ENCODE data around the gene PSMA6. TPM values are rescaled to one million over a fixed set of nuclear protein-coding genes. Genes with fewer than 3 reads are reported as not detected.

PSMA6 gene
- total and polyA plus RNA-seq, 10 of the 15 experiments (the other 5 are each of a cell fraction or from before 2014, with no cell fraction given), result 267 to 1,363 (median 402) TPM

DNA sequence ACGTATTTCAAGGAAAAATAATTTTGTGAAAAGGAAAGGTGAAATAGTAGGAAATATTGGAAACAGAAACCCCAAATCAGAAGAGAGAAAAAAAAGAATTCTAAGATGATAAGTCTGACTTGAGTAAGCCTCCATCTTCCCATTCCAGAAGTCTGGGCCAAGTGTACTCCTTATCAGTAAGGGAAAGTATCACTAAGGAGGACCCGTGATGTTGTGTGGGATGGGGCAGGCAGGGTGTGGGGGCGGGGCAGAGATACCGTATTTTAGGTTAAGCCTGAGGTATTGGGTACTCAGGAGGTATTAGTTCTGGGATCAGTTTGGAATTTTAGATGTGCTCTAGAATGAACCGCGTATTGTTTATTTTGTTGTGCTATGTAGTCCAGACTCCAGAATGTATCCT, 33.8 kb upstream of the PSMA6 start:
- no peak overlapping the region for H3K27ac ChIP-seq (ENCODE audit: control insufficient read depth, insufficient read depth)
- no peak overlapping the region for H3K4me3 ChIP-seq
- no peaks in the 10 kb centered on the region for H4K20me1 ChIP-seq (ENCODE audit: control insufficient read depth, insufficient read depth)
- RAD21 ChIA-PET (ENCODE audit: unreplicated experiment), result interaction anchor here (0.9 kb wide), 1 partner anchor 33 kb away, joined by 5 read pairs; the partner anchor contains the start of gene PSMA6
- CTCF ChIA-PET, result interaction anchor here (0.5 to 0.7 kb wide), 2 partner anchors 92 to 142 kb away, joined by 3 to 4 read pairs; no protein-coding TSS in a partner anchor
- H3K9ac ChIP-seq (ENCODE audit: control insufficient read depth, insufficient read depth, low read length), result no peak overlapping the region
- DNase-seq (ENCODE audit: low read depth, low spot score) (no peak), FAIRE-seq (no peak), ATAC-seq (no peak)
- SMC1A ChIA-PET (ENCODE audit: uncharacterized antibody, unreplicated experiment), result interaction anchor here (1.0 kb wide), 1 partner anchor 118 kb away, joined by 4 read pairs; no protein-coding TSS in a partner anchor
- H3K9me3 ChIP-seq (replicated peaks; ENCODE audit: control insufficient read depth, insufficient read depth, low read length), result no peaks in the 10 kb centered on the region; the same call in 2 of the 3 replicates
- WGBS (ENCODE audit: insufficient coverage, insufficient replicate concordance, low lambda C conversion rate, missing lambda C conversion rate), result 97% methylated on average over 6 of the region's 6 CpGs
- peaks cover 15% of the 10 kb centered on the region for H3K4me1 ChIP-seq (ENCODE audit: control insufficient read depth, insufficient read depth, low read length)
- H2AFZ ChIP-seq (ENCODE audit: control insufficient read depth, low read depth, low read length), result no peak overlapping the region
- intact Hi-C loops (cut with micrococcal nuclease; ENCODE audit: unreplicated experiment) (no loop called here), in situ Hi-C loops (cut with MboI) (no loop called here)
- no peaks in the 10 kb centered on the region for H3K36me3 ChIP-seq (ENCODE audit: control insufficient read depth in 2 of 2, insufficient read depth in 2 of 2, low read length in 1 of 2)
- no TSS peak for BruUV-seq (replicated peaks)
- TF ChIP-seq SMAD1 (IDR thresholded peaks at IDR 0.05; ENCODE audit: low read depth, partially characterized antibody) (no peak), TCF3 (IDR thresholded peaks at IDR 0.05; ENCODE audit: borderline replicate concordance, insufficient read depth, low read depth, low read length) (no peak), STAT1 (conservative IDR thresholded peaks at IDR 0.05) (no peak), ZNF274 (IDR thresholded peaks at IDR 0.05; ENCODE audit: insufficient read depth, insufficient read length) (no peak), POLR2AphosphoS5 (IDR thresholded peaks at IDR 0.05; ENCODE audit: low read length) (no peak), SIN3A (IDR thresholded peaks at IDR 0.05; ENCODE audit: low read depth, low read length) (no peak), USF1 (IDR thresholded peaks at IDR 0.05; ENCODE audit: borderline replicate concordance, extremely low read length, insufficient read depth, low read depth, low read length) (no peak), PML (IDR thresholded peaks at IDR 0.05; ENCODE audit: low read length) (no peak), ETV6 (conservative IDR thresholded peaks at IDR 0.05 in 1 of 2, IDR thresholded peaks at IDR 0.05 in 1 of 2; ENCODE audit: borderline replicate concordance in 1 of 2, low read depth in 1 of 2) (no peak), IKZF1 (conservative IDR thresholded peaks at IDR 0.05) (no peak), NKRF (conservative IDR thresholded peaks at IDR 0.05) (no peak), PAX8 (IDR thresholded peaks at IDR 0.05) (no peak), DPF2 (IDR thresholded peaks at IDR 0.05) (no peak), ZZZ3 (IDR thresholded peaks at IDR 0.05; ENCODE audit: control insufficient read depth, insufficient read length, low read depth) (no peak), ASH2L (IDR thresholded peaks at IDR 0.05; ENCODE audit: borderline replicate concordance, low read depth) (no peak), POU2F2 (IDR thresholded peaks at IDR 0.05; ENCODE audit: borderline replicate concordance, low read depth, low read length) (no peak), BACH1 (IDR thresholded peaks at IDR 0.05; ENCODE audit: borderline replicate concordance) (no peak)
- TF ChIP-seq, protein P1, sequence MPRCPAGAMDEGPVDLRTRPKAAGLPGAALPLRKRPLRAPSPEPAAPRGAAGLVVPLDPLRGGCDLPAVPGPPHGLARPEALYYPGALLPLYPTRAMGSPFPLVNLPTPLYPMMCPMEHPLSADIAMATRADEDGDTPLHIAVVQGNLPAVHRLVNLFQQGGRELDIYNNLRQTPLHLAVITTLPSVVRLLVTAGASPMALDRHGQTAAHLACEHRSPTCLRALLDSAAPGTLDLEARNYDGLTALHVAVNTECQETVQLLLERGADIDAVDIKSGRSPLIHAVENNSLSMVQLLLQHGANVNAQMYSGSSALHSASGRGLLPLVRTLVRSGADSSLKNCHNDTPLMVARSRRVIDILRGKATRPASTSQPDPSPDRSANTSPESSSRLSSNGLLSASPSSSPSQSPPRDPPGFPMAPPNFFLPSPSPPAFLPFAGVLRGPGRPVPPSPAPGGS (IDR thresholded peaks at IDR 0.05; ENCODE audit: borderline replicate concordance, insufficient read depth, low read depth, low read length, poor library complexity, severe bottlenecking), result no peak
- TF ChIP-seq, protein P2, sequence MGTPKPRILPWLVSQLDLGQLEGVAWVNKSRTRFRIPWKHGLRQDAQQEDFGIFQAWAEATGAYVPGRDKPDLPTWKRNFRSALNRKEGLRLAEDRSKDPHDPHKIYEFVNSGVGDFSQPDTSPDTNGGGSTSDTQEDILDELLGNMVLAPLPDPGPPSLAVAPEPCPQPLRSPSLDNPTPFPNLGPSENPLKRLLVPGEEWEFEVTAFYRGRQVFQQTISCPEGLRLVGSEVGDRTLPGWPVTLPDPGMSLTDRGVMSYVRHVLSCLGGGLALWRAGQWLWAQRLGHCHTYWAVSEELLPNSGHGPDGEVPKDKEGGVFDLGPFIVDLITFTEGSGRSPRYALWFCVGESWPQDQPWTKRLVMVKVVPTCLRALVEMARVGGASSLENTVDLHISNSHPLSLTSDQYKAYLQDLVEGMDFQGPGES (IDR thresholded peaks at IDR 0.05), result no peak
- H3K27me3 ChIP-seq (replicated peaks in 1 of 2; ENCODE audit: control insufficient read depth in 2 of 2, insufficient read depth in 2 of 2, low read length in 1 of 2), result no peaks in the 10 kb centered on the region
- no peaks in the 10 kb centered on the region for H3K79me2 ChIP-seq (ENCODE audit: control insufficient read depth, insufficient read depth, low read length)
- H3K4me2 ChIP-seq (ENCODE audit: control insufficient read depth, insufficient read depth), result no peak overlapping the region
- POLR2A ChIA-PET, result no interaction called here

All from GM12878 (cell line).